GM12878 (cell line): ENCODE results near the gene CELF2. TPM values are rescaled to one million over a fixed set of nuclear protein-coding genes. Genes with fewer than 3 reads are reported as not detected.

Experiments
- ATAC-seq: fragments of 200-7000 bp; cut with Tn5 transposase; 3 replicates; pipeline ENCODE4 v1.9.1; 2020; ENCODE audit warnings: mild to moderate bottlenecking, moderate library complexity
- BruUV-seq: library from RNA; stranded (reverse); fragments of 400-500 nt; replicated peaks from 2 replicates; lab custom pipeline; 2021; lab: Mats Ljungman, UMichigan
- CTCF ChIA-PET: fragments of 300-600 bp; sonication (Branson Sonifier 250); formaldehyde crosslinking; extraction: SDS; loops from one replicate; lab custom pipeline; 2021; ENCODE audit warnings: inconsistent platforms; lab: Yijun Ruan, JAX
- POLR2A ChIA-PET: fragments of 350-600 bp; formaldehyde crosslinking; extraction: SDS; loops from one replicate; lab custom pipeline; 2021; ENCODE audit warnings: inconsistent platforms; lab: Charles Lee
- RAD21 ChIA-PET: fragments of 300-600 bp; sonication (Branson Sonifier 250); formaldehyde crosslinking; loops from one replicate; lab custom pipeline; 2023; ENCODE audit warnings: antibody characterized with exemption; ENCODE audit not compliant: unreplicated experiment; lab: Charles Lee
- SMC1A ChIA-PET: fragments of 300-600 bp; sonication (Branson Sonifier 250); formaldehyde crosslinking; loops from one replicate; lab custom pipeline; 2023; ENCODE audit not compliant: unreplicated experiment, uncharacterized antibody; lab: Charles Lee
- DNase-seq: peaks from one replicate; pipeline ENCODE4 v3.0.0-alpha.2; 2011; ENCODE audit warnings: low read depth, low spot score
- FAIRE-seq: peaks from 3 replicates; lab custom pipeline; 2011; peaks lifted over from hg19 to GRCh38; lab: Jason Lieb, UNC
- H2AFZ ChIP-seq: 2 replicates; pipeline ENCODE4 v1.6.0; 2011; ENCODE audit warnings: low read depth, low read length, control low read depth; ENCODE audit not compliant: control insufficient read depth
- H3K27ac ChIP-seq: 2 replicates; pipeline ENCODE4 v1.5.1; 2011; ENCODE audit warnings: control low read depth; ENCODE audit not compliant: control insufficient read depth, insufficient read depth
- H3K27me3 ChIP-seq, 2 experiments: replicated peaks in 1 of 2; 2 replicates each; pipeline versions ENCODE4 v1.6.0 to v1.6.1; 2011; ENCODE audit warnings: low read length in 1 of 2; ENCODE audit not compliant: control insufficient read depth in 2 of 2, insufficient read depth in 2 of 2
- H3K36me3 ChIP-seq, 2 experiments: 2 replicates each; pipeline ENCODE4 v1.5.1; 2011; ENCODE audit warnings: low read length in 1 of 2; ENCODE audit not compliant: control insufficient read depth in 2 of 2, insufficient read depth in 2 of 2
- H3K4me1 ChIP-seq: 2 replicates; pipeline ENCODE4 v1.6.1; 2011; ENCODE audit warnings: mild to moderate bottlenecking, low read length, moderate library complexity, mixed read lengths; ENCODE audit not compliant: control insufficient read depth, insufficient read depth
- H3K4me2 ChIP-seq: 2 replicates; pipeline ENCODE4 v1.6.0; 2011; ENCODE audit warnings: control low read depth; ENCODE audit not compliant: control insufficient read depth, insufficient read depth
- H3K4me3 ChIP-seq: fragments of 200-600 bp; sonication (generic); 2 replicates; pipeline ENCODE4 v1.5.1; 2016
- H3K79me2 ChIP-seq: 2 replicates; pipeline ENCODE4 v1.6.0; 2011; ENCODE audit warnings: low read length; ENCODE audit not compliant: control insufficient read depth, insufficient read depth
- H3K9ac ChIP-seq: 2 replicates; pipeline ENCODE4 v1.8.0; 2011; ENCODE audit warnings: low read length, control low read depth, mixed read lengths; ENCODE audit not compliant: control insufficient read depth, insufficient read depth
- H3K9me3 ChIP-seq: replicated peaks from 3 replicates; pipeline ENCODE4 v1.5.1; 2011; ENCODE audit warnings: mild to moderate bottlenecking, low read length; ENCODE audit not compliant: control insufficient read depth, insufficient read depth
- H4K20me1 ChIP-seq: 2 replicates; pipeline ENCODE4 v1.6.0; 2011; ENCODE audit not compliant: control insufficient read depth, insufficient read depth
- MEF2A ChIP-seq: IDR thresholded peaks from 2 replicates; pipeline ENCODE4 v1.6.1; 2011; ENCODE audit warnings: low read depth, mild to moderate bottlenecking, low read length, moderate library complexity; ENCODE audit not compliant: insufficient read depth
- MTA3 ChIP-seq: IDR thresholded peaks from 2 replicates; pipeline ENCODE4 v1.6.1; 2012; ENCODE audit warnings: low read length, inconsistent platforms, borderline replicate concordance
- POLR2A ChIP-seq: IDR thresholded peaks from 2 replicates; pipeline ENCODE4 v1.6.1; 2011; ENCODE audit warnings: low read depth, mild to moderate bottlenecking, low read length
- POLR2AphosphoS5 ChIP-seq: IDR thresholded peaks from 2 replicates; pipeline ENCODE4 v1.6.1; 2011; ENCODE audit warnings: mild to moderate bottlenecking, low read length, inconsistent platforms
- ZNF687 ChIP-seq: fragments of 450-650 bp; IDR thresholded peaks from 2 replicates; pipeline ENCODE4 v1.6.1; 2017; ENCODE audit warnings: mild to moderate bottlenecking, moderate library complexity
- WGBS: methylation state at CpG from one replicate; pipeline ENCODE4 v1.1.6; 2016; ENCODE audit warnings: low lambda C conversion rate; ENCODE audit not compliant: insufficient replicate concordance, insufficient coverage; ENCODE audit errors: missing lambda C conversion rate; 5-methylcytosine and 5-hydroxymethylcytosine counted together
- in situ Hi-C: fragments of 300-500 bp; cut with MboI; formaldehyde crosslinking; loops from 9 replicates; pipeline ENCODE4 v1.14.3; 2018; ENCODE audit warnings: mixed read lengths
- intact Hi-C: fragments of 100-400 bp; cut with micrococcal nuclease; formaldehyde crosslinking; loops from one replicate; pipeline ENCODE4 v1.14.2; 2022; ENCODE audit not compliant: unreplicated experiment
- polyA plus RNA-seq, 11 experiments: library from polyadenylated mRNA; depleted of rRNA in 4 of 11; unstranded in 6 of 11; stranded (reverse) in 5 of 11; fragments of >200 nt; fragmentation: Nextera tagmentation in 4 of 11; fragmentation: Illumina TruSeq in 1 of 11; extraction: Ambion mirVana in 4 of 11; extraction: Trizol in 1 of 11; gene quantifications; 1 replicate in 1 of 11; 2 replicates in 10 of 11; pipeline versions ENCODE4 v1.2.1 to v1.2.3, GENCODE V29; 2011 to 2016; ENCODE audit warnings: inconsistent platforms in 2 of 11, missing spikeins in 2 of 11, low read depth in 1 of 11
- total RNA-seq, 4 experiments: library from RNA; depleted of rRNA in 3 of 4; stranded (reverse); fragments of >200 nt in 3 of 4; fragmentation: Illumina TruSeq in 1 of 4; extraction: Trizol in 1 of 4; gene quantifications; 2 replicates each; pipeline versions ENCODE4 v1.2.1 to v1.2.3, GENCODE V29; 2013 to 2021

CELF2 gene
- total and polyA plus RNA-seq, 10 of the 15 experiments (the other 5 are each of a cell fraction or from before 2014, with no cell fraction given): 20.8 to 129 (median 86.3) TPM

DNA sequence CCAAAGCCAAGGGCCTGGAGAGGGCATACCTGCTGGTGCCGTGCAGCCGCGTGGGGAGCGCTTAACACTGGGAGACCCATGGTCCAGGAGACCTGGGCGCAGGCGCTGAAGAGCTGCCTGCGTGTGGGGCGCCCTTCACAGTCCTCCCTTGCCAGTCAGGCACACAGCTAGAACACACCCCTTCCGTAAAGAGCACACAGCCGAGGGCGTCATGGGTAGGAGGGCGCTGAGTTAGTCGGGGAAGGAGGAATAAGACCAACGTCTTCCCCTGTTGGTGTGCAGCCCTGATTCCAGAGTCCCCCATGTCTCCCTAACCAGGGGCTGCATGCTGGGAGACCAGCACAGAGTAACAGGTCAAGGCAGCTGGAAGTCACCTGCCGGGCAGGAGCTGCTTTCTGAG, 319.8 kb downstream of the CELF2 start:
- ChIA-PET RAD21 (no interaction called here), POLR2A (no interaction called here), CTCF (interaction anchor here (0.8 kb wide), 1 partner anchor 10 kb away, joined by 3 read pairs; no protein-coding TSS in a partner anchor), SMC1A (no interaction called here)
- no peaks in the 10 kb centered on the region for H3K4me1 ChIP-seq
- H3K4me3 ChIP-seq: no peak overlapping the region
- ATAC-seq: peak; percentile 23
- no peak for FAIRE-seq
- H3K9ac ChIP-seq: no peak overlapping the region
- no peak overlapping the region for H3K4me2 ChIP-seq
- no peaks in the 10 kb centered on the region for H3K79me2 ChIP-seq
- no peaks in the 10 kb centered on the region for H3K9me3 ChIP-seq
- in situ Hi-C loops: no loop called here
- no TSS peak for BruUV-seq
- H3K36me3 ChIP-seq: peaks cover 0 to 10% of the 10 kb centered on the region in 2 experiments; a peak in 2 of 4 replicates
- no peaks in the 10 kb centered on the region for H4K20me1 ChIP-seq
- DNase-seq: no peak
- TF ChIP-seq POLR2AphosphoS5 (peak; percentile 57; the same call in 1 of the 2 replicates), MTA3 (0 out of 2 replicates have a peak, but pooled peaks have one; percentile 29), POLR2A (peak; percentile 76), ZNF687 (no peak), MEF2A (no peak)
- WGBS: 77% methylated on average over 15 of the region's 15 CpGs
- intact Hi-C loops: loop anchor here (10.0 kb wide), 1 partner anchor 137 kb away; no protein-coding TSS in a partner anchor
- no peaks in the 10 kb centered on the region for H3K27me3 ChIP-seq
- H2AFZ ChIP-seq: no peak overlapping the region
- no peak overlapping the region for H3K27ac ChIP-seq
